NCI-H1417 treated with DMSO at 0.1 percent for 48 hours (cell line): ENCODE measurements around the gene ADARB2.

Experiments used
- DNase-seq: peaks from one replicate; lab custom pipeline; 2025; lab: John Stamatoyannopoulos, UW

The ADARB2 gene

DNA sequence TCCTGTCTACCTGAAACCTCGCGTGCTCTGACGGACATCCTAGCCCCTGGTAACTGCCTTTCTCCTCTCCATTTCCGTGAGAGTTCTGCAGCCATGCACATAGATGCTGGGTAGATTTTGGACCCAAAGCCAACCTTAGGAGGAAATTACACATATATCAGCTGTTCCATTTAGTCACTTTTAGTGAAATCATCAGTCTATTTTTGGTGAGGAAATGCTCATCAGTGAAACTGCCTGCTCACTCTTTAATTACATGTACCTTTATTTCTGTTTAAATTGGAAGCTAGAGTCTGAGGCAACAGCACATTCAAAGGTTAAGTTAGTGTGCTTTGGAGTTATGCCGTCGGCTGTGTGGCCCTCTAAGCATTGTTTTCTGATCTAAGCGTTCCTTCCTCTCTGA, 449.8 kb downstream of the ADARB2 start:
- no peak for DNase-seq

DNA sequence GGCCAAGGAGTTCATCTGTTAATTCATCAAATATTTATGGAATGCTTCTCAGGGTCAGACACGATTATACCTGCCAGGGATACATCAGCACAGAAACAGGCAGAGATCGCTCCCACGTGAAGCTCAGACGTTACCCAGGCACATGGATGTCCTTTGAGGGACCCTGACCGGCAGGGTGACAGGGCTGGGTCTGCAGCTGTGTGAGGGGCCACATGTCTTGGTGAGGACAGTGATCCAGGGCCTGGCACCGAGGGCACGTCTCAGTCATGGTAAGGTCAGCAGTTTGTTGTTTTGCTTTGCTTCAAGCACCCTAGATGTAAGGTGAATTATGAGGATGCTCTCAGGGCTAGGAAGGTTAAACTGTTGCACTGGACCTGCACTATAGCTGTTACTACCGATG, 453.2 kb downstream of the ADARB2 start:
- DNase-seq: no peak

DNA sequence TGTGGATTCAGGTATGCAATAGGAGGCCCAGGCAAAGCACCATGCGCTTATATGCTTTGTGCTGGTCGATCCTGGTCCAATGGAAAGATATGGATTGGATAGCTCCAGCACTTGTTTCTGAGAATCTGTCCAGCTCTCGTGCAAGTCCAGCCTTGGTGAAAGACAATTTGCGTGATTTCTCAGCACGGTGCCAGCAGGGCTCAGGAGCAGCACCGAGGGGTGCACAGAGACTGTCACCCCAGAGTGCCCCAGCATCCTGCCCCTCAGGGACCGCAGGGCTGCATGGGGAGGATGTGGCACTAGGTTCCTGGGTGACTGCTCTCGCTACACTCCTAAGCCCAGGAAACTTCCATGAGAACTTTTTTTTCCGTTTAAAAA, 455.9 kb downstream of the ADARB2 start:
- DNase-seq: no peak

DNA sequence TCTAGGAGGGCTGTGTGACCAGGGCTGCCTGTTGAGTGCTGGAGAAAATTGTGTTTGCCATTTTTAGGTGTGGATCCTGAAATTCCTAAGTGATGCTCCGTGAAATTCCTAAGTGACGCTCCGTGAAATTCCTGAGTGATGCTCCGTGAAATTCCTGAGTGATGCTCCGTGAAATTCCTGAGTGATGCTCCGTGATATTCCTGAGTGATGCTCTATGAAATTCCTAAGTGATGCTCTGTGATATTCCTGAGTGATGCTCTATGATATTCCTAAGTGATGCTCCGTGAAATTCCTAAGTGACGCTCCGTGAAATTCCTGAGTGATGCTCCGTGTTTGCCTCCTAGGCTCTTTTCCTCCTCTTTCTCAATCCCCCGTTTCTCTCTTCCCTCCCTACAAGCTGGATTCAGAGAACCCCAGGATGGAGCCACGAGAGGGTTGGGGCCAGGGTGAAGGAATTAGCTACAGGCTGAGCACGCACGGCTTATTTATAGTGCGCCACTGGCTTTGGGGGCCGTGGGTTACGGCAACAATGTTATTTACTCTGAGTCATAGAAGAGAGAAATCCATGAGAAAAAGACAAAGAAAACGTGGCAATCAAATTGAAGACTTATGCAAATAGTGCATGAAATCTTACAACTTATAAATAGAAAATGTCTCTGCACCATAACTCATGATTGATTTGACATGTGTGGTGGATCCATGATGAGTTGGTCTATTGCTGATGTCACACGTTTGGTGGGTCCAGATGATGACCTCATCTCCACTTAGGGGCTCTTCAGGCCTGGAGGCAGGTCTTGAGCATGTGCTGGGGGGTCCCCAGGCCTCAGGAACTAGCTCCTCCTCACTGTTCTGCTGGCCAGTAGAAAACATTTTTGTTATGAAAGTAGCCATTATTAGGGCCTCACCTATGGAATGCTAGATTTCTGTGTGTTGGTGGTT, 456.6 kb downstream of the ADARB2 start:
- DNase-seq: no peak

DNA sequence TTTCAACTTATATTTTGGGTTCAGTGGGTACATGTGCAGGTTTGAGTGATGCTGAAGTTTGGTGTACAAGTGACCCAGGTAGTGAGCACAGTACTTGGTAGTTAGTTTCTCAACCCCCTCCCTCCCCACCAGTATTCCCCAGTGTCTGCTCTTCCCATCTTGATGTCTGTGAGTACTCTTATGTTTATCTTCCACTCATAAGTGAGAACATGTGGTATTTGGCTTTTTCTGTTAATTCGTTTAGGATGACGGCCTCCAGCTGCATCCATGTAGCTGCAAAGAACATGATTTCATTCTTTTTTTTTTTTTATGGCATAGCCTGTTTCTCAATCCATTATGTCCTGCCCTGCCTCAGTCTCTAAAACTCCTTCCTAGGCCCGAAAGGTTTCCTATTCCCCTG, 459.0 kb downstream of the ADARB2 start:
- DNase-seq: no peak

DNA sequence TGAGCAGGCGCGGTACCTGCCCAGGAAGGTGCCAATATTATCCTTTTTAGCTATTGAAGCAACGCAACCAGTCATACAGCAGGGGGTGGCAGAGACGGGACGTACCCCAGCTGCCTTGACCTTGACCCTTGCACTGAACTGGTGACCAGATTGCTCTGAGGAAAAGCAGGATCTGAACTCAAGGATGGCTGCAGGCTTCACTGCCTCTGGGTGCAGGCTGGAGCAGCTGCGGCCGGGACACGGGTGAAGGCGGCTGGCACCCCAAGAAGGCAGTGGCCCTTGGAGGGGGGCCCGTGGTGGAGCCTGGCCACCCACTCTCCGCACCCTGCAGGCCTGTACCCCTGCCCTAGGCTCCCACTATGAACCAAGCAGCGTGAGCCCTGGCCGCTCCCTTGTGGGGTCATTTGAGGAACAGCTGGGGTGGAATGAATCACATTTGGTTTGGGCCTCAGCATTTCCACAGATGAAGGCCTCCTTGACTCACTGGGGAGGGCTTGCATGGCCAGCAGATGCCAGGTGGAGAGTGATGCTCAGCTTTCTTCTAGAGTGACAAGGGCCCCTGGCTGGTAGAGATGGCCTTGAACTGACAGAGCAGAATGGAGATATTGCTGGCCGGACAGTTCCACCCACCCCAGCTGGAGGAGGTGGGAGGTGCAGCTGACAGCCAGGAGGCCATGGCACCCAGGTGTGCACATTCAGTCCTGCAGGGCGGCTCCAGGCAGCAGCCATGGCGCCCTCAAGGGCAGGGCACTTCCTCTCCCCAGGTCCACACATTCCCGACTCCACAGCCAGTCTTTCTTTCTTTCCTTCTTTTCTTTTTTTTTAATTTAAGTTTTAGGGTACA, 462.4 kb downstream of the ADARB2 start:
- no peak for DNase-seq

DNA sequence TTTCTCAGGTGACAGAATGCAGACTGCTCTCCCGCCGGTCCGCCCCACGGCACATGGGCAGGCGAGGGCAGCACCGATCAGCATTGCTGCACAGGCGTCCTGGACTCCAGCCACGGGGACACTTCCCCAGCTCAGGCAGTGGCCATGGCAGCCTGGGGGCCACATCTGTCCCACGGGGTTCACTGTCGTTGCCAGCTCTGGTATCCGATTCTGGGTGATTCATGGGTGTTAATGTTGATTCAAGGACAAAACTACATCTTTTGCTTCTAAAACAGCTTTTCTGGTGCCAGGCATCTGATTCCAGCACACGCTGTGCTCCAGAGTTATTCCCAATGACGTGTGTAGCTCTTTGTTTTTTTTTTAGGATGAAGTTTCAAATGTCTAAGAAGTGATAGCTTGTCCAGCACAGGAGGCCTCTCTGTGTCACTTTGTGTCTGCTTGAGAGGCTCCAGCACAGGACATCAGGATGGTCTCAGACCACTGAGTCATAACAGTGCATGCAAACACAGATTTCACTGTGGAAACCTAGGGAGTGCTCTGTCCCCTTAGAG, 463.1 kb downstream of the ADARB2 start:
- no peak for DNase-seq

DNA sequence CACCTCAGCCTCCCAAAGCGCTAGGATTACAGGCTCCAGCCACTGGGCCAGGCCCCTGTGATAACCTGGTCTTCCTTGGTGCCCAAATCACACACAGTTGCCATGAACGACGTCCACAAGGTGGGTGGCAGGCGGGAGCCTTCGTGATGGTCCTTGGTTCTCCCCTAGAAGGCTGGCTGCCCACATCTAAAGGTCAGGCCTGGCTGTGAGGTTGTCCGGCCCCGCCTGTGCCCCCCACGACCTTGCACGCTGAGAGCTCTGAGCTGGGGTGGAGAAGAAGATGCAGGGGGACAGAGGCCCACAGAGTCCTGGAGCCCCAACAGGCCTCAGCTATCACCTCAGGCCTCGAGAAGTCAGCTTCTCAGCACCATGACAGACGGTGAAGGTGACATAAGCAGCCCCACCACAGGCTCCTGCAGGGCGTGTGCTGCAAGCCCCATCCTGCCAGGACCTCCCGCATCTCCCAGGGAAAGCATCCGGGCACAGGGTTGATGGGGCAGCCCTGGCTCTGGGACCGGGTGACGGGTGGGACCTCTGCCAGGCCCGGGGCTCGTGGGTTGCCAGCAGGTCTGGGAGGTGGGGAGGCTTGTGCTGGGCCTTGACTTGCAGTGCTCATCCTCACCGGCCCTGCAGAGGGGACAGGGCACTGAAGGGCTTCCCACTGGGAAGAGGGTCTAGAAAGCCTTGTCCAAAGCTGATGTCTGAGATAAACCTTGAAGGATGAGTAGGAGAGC, 463.8 kb downstream of the ADARB2 start:
- no peak for DNase-seq

DNA sequence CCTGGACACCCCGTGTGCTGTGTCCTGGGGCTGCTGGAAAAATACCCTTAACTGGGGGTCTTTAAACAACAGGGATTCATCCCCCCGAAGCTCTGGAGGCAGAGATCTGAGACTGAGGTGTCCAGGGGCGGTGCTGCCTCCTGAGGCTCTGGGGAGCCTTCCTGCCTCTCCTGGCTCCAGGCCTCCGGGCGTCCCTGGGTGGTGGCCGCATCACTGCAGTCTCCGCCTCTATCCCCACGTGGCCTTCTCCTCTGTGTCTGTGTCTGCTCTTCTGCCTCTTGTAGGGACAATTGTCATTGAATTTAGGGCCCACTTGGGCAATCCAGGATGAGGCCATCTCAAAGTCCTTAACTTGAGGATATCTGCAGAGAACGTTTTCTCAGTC, 464.6 kb downstream of the ADARB2 start:
- no peak for DNase-seq

DNA sequence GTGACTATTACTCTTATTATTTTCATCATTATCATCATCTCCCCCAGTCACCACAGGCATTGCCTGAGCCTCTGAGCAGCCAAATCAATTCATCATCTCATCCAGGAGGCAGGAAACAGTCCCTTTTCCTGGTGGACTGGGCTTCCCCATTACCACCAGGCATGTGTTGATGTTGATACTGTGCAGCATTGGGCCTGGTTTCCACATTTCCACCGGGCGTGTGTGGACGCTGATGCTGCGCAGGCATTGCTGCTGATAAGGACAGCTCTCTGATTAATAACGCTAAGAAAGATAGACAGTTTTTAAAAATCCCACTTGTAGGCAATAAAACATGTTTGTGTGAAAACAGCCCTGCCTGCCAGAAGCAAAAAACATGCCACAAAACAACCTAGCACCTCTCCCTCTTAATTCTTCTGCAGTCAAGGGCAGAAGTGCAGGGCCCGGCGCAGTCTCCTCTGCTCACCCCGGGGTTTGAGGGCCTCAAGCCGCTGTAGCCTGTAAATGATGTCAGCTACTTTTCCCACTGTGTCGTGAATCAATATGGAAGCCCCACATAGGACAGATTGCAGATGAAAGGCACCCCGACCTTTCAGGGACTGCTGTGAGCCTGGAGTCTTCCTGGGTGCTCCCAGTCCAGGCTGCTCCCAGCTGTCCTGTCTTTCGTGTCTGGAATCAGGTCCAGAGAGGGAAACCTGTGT, 465.1 kb downstream of the ADARB2 start:
- DNase-seq: no peak

DNA sequence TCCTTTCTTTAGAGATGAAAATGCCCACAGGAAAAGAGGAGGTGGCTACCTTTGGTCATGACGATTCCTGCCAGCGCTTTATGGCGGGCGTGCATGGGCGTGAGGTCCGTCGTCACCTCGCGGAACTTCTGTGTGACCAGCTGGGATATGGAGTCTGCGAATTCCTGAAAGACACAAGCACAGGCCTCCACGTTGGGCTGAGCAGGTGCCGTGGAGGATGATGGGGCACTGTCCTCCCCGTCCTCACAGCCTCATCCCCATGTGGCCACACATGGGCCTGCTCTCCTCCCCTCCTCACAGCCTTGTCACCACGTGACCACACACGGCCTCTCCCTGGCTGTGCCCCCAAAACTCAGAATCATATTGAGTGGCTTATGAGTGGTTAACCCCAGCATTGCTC, 466.4 kb downstream of the ADARB2 start:
- no peak for DNase-seq

DNA sequence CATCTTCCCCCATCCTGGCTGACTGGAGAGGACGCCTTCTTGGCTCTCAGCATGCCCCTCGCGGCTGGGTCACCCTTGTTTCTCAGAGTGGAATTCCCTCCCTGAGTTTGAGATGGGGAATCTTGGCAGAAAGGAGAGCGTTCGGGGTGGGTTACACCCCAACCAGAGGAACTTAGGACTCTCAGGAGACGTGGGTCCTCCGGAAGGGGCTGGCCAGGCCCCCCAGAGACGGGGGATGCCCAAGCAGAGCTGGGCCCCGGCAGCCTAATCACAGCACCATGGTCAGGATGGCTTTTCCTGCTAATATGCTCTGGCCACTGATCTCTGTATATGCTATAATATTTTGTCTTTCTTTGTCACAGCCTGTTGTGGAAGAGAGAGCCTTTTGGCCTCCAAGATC, 466.8 kb downstream of the ADARB2 start:
- no peak for DNase-seq

DNA sequence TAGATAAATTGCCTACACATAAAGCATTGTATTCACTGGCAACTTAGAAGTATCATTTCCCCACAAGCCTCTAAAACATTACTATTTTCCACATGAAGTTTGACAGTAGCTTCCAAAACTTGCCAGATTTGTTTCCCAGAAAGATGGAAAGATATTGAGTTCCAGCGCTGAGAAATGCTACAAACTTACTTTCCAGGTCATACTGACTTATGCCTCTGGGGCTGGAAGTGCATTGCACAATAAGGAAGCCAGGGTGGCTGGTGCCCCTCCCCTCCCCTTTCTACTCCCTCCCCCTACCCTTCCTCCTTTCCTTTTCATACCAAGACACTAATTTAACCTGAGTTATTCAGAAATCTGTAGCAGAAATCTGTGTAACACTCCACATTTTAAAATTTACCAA, 468.5 kb downstream of the ADARB2 start:
- no peak for DNase-seq

DNA sequence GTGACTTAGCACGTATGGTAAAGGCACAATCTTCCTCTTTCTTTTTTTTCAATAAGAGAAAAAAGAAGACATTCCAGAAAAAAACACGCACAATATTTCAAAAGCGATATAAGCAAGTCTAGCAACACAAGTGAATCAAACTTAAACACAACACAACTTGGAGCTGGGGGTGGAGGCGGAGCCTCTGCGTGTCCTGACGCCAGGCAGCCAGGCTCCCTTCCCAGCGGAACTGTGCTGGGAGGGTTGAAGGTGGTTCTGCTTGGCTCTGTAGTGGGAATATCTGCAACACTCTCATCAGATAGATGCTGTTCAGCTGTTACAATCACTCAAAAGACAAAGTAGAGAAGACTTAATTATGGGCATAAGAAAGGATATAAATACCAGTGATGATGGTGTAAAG, 469.8 kb downstream of the ADARB2 start:
- no peak for DNase-seq

DNA sequence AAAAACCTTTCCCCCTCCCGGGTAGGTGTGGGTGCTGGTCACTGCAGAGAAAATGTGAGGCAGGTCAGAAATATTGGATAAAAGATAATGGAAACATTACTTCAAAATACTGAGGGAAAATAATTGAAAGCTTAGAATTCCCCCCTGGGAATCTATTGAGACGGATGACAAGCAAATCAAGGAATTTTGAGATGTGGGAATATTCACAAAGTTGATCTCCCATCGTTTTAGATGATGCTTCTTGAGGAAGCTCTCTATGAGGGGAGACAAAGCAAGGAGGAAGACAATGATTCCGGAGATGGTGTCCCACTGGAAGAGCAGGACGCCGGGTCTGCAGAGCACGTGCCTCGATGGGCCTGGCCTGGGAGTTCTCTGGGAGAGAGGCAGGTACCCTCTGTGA, 470.2 kb downstream of the ADARB2 start:
- no peak for DNase-seq

DNA sequence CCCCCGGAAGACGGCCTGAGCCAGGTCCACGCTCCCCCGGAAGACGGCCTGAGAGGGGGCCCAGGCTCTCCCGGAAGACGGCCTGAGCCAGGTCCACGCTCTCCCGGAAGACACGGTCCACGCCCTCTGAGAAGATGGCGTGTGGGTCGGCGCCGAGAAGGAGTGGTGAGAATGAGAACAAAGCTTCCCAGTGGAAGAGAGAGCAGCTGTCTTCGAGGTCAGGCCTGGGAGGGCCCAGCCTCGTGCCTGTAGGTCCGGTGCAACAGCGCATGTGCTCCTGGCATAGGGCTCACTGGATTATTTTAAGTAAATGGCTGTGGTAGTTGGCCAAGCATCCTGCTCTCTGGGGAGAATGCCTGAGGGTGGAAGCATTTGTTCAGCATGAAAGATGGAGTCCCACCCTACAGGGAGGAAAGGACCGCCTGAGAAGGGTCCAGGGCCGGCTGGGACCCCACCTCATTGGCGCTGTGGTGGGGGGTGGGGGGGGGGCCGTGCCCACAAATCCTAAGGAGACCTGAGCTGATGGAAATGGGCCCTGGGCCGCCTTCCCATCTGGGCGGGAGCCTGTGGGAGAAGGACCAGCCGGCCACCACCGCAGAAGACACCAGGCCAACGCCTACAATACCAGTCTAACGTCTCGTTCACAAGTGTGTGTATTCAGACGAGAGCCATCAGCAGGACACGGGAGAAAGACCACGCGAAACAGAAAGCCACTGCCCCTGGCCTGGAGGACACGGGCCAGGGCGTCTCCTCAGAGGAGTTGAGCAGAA, 471.1 kb downstream of the ADARB2 start:
- no peak for DNase-seq

DNA sequence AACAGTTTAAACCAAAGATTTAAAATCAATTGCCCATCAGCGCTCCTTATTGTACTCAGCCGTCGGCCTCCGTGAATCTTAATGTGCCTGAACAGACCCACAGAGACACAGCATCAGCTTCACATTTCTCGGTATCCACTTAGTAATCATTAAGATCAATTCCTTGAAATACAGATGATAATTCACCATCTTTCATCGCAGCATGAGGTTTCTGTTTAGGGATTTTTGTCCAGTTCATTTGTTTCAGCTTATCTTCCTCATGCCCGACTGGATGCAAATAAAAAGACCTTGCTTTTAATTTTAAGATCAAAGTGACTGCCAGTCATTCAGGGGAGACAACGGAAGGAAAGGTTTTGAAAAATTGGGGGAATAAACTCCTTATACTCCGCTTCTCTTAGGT, 473.3 kb downstream of the ADARB2 start:
- DNase-seq: no peak

DNA sequence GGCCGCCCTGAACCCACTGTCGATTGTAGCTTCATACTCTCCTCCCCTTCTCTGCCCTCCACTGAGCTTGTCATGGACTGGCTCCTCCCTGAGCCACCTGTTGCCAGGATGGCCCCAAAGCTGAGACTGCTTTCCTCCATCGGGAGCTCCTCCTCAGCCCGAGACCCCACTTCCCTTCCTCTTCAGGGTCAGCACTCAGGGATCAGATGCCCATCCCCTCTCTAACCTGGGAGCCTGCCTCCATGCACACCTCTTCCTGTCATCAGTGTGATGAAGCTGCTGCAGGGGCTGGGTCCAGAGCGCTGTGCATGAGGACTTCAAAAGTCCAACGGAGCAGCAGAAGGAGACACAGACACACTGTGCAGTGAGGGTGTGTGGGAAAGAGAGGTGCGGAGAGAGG, 480.1 kb downstream of the ADARB2 start:
- no peak for DNase-seq

DNA sequence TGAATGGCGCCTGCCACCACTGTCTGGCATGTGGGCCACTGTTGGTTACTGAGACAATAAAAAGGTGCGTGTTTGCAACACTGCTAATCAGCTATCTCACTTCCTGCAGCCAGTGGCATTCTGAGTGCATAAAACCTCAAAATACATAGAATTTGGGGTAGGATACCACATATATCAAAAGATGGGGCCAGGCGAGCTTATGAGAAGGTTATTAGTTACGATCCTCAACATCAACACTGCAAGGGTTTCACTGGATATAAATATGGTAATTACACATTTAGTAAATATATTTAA, 480.9 kb downstream of the ADARB2 start:
- no peak for DNase-seq

DNA sequence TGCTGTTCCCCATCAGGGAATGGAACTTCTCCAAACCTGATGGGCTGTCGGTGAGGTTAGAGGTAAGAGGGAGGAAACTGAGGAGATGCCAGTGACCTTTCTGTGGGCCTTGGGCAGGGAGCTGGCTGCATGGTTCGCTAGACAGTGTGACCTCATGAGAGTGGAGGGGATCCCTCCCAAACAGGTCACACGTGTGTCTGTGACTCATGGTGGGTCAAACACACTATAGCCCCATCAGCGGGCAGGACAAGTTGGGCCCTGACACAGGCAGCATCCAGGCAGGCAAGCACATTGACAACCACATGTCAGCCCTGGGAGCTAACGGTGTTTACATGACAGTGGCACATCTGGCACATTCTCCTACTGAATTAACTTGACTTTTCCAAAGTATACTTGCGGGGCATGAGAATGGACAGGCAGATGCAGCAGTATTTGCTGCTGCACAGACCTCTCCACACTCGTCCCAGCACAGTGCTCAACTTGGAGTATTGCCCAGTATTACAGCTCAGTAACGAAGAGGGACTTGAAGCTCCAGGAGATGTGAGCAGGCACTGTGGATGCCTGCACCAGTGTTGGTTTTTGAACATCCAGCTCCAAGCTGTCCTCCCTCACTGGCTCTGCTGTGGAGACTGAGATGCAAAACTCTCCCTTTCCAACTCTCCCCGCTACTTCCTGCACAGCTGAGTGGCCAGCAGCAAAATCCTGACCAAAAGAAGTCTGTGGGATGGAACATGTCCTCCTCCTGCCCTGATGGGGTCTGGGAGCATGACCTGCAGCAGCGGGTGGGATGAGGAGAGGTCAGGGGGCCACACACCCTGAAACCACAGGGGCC, 481.5 kb downstream of the ADARB2 start:
- no peak for DNase-seq
